A673 (cell line): Measurements from ENCODE around the gene CDH20. TPM values are rescaled to one million over a fixed set of nuclear protein-coding genes. Genes with fewer than 3 reads are reported as not detected.

ENCODE experiments used
- BruUV-seq: library from RNA; stranded (reverse); fragments of 400-500 nt; replicated peaks from 2 replicates; lab custom pipeline; 2021; lab: Mats Ljungman, UMichigan
- CTCF ChIA-PET: fragments of 300-600 bp; sonication (Branson Sonifier 250); formaldehyde crosslinking; loops from one replicate; lab custom pipeline; 2022; ENCODE audit warnings: antibody characterized with exemption; lab: Charles Lee
- POLR2A ChIA-PET: fragments of 300-600 bp; sonication (Branson Sonifier 250); formaldehyde crosslinking; loops from one replicate; lab custom pipeline; 2022; ENCODE audit warnings: antibody characterized with exemption; ENCODE audit not compliant: low non-redundant PET; lab: Charles Lee
- DNase-seq: peaks from one replicate; pipeline ENCODE4 v3.0.0-alpha.2; 2015; ENCODE audit warnings: low spot score
- H3K27ac ChIP-seq: fragments of 200-600 bp; sonication (generic); 2 replicates; pipeline ENCODE4 v1.5.1; 2016; ENCODE audit warnings: mixed run types, low read depth, mild to moderate bottlenecking, mixed read lengths, antibody characterized with exemption, low read length; ENCODE audit not compliant: poor library complexity, severe bottlenecking
- H3K27me3 ChIP-seq: fragments of 200-600 bp; sonication (generic); replicated peaks from 2 replicates; pipeline ENCODE4 v1.6.1; 2017; ENCODE audit warnings: mixed run types, low read depth, mild to moderate bottlenecking, mixed read lengths, antibody characterized with exemption, low read length; ENCODE audit not compliant: insufficient read depth, poor library complexity
- H3K36me3 ChIP-seq: fragments of 200-600 bp; sonication (generic); 2 replicates; pipeline ENCODE4 v1.6.1; 2016; ENCODE audit warnings: mixed run types, mild to moderate bottlenecking, mixed read lengths, antibody characterized with exemption, low read length; ENCODE audit not compliant: insufficient read depth, poor library complexity, severe bottlenecking
- H3K4me1 ChIP-seq: fragments of 200-600 bp; sonication (generic); 2 replicates; pipeline ENCODE4 v1.6.1; 2017; ENCODE audit warnings: mixed run types, mild to moderate bottlenecking, mixed read lengths, antibody characterized with exemption, low read length; ENCODE audit not compliant: insufficient read depth, poor library complexity, severe bottlenecking
- H3K4me3 ChIP-seq: fragments of 200-600 bp; sonication (generic); 2 replicates; pipeline ENCODE4 v1.5.1; 2016; ENCODE audit warnings: low read depth, mixed run types, mild to moderate bottlenecking, mixed read lengths, low read length; ENCODE audit not compliant: poor library complexity, severe bottlenecking
- H3K9me3 ChIP-seq: fragments of 200-600 bp; sonication (generic); 2 replicates; pipeline ENCODE4 v1.6.1; 2016; ENCODE audit warnings: mixed run types, low read depth, mild to moderate bottlenecking, mixed read lengths, antibody characterized with exemption, low read length; ENCODE audit not compliant: poor library complexity, severe bottlenecking
- EZH2 ChIP-seq: fragments of 200-600 bp; sonication (generic); IDR thresholded peaks from 2 replicates; pipeline ENCODE4 v1.6.1; 2017; ENCODE audit warnings: borderline replicate concordance, low read depth, mild to moderate bottlenecking, mixed read lengths, antibody characterized with exemption, low read length; ENCODE audit not compliant: poor library complexity, severe bottlenecking
- intact Hi-C: fragments of 100-400 bp; cut with micrococcal nuclease; formaldehyde crosslinking; loops from one replicate; pipeline ENCODE4 v1.10.0; 2022; ENCODE audit not compliant: unreplicated experiment
- total RNA-seq: library from RNA; stranded (reverse); gene quantifications from 2 replicates; pipeline ENCODE4 v1.2.3, GENCODE V29; 2021
- TF ChIP-seq, protein P1 (sequence below): fragments of 300-800, 200-600 bp; sonication (generic); conservative IDR thresholded peaks from 2 replicates; pipeline ENCODE4 v1.5.1; 2017; ENCODE audit warnings: low read depth, mild to moderate bottlenecking, antibody characterized with exemption, low read length, moderate library complexity, mixed read lengths

CDH20 gene
- total RNA-seq, 1 experiment from 2014 or later, result 0.21 TPM

DNA sequence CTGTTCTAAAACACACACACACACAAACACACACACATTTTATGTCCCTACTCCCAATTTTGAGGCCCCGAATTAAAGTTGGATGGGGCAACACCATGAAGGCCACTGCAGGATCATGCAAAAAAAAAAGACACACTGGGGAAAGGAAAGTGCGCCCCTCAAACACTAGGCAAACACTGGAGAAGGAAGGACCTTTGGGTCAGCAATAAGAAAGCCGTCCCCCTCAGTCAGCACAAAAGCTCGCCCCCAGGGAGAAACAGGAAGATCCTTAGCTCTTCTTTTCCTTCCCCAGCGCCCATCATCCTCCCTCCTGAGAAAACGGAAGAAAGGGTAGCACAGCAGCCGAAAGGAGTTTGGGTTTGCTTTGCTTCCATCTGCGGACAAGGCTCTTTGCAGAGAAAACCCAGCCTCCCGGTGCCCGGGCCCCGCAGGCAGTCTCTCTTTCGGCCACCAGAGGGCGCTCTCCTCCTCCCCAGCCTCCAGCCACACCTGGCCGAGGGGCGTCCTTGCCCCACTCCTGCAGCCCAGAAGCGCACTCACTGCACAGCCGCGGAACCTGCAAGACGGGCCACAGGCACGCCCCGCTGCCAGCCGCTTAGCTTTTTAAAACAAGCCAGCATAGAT, 248.5 kb downstream of the CDH20 start:
- Histone ChIP-seq H3K27ac (no peak overlapping the region), H3K4me3 (peak overlapping the region; percentile 43), H3K36me3 (no peaks in the 10 kb centered on the region), H3K4me1 (peaks cover 1% of the 10 kb centered on the region), H3K27me3 (no peaks in the 10 kb centered on the region), H3K9me3 (no peaks in the 10 kb centered on the region)
- ChIA-PET POLR2A (no interaction called here), CTCF (interaction anchor here (0.6 to 1.3 kb wide), 6 partner anchors 14 to 751 kb away, joined by 3 to 8 read pairs (median 5); no protein-coding TSS in a partner anchor)
- BruUV-seq, result no TSS peak
- peak; percentile 79 for DNase-seq
- TF ChIP-seq, protein P1, sequence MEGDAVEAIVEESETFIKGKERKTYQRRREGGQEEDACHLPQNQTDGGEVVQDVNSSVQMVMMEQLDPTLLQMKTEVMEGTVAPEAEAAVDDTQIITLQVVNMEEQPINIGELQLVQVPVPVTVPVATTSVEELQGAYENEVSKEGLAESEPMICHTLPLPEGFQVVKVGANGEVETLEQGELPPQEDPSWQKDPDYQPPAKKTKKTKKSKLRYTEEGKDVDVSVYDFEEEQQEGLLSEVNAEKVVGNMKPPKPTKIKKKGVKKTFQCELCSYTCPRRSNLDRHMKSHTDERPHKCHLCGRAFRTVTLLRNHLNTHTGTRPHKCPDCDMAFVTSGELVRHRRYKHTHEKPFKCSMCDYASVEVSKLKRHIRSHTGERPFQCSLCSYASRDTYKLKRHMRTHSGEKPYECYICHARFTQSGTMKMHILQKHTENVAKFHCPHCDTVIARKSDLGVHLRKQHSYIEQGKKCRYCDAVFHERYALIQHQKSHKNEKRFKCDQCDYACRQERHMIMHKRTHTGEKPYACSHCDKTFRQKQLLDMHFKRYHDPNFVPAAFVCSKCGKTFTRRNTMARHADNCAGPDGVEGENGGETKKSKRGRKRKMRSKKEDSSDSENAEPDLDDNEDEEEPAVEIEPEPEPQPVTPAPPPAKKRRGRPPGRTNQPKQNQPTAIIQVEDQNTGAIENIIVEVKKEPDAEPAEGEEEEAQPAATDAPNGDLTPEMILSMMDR, result peak; percentile 99
- TF ChIP-seq EZH2, result no peak
- intact Hi-C loops, result loop anchor here (2.0 to 5.0 kb wide), 3 partner anchors 56 to 549 kb away; partner anchors contain the start of gene RNF152

DNA sequence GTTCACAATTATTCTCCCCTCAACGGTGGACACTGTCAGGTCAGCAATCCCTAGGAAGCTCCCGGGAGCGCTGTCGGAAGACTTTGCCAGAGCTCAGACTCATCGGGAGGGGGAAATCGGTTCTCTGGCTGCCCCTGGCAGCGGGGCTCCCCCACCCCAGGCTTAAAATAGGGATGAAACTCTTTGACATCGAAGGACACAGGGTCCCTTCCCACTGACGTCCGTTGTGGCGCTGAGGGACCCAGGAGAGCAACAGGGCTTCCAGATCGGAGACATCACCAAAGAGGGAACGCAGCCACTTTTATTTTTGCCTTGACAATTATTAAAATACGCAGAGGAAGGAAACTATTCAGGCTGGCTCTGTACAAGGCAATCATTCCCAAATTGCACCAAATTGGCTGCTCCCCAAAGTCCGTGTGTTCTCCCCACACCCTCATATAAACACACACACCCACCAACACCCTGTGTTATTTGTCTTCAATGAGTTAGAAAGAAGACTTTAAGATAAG, 249.0 kb downstream of the CDH20 start:
- TF ChIP-seq, protein P1, result peak; percentile 32
- no peak for TF ChIP-seq EZH2
- no TSS peak for BruUV-seq
- DNase-seq, result no peak
- ChIA-PET CTCF (interaction anchor here (0.6 to 1.3 kb wide), 6 partner anchors 14 to 750 kb away, joined by 3 to 8 read pairs (median 5); no protein-coding TSS in a partner anchor), POLR2A (no interaction called here)
- intact Hi-C loops, result loop anchor here (2.0 to 5.0 kb wide), 3 partner anchors 55 to 549 kb away; partner anchors contain the start of gene RNF152
- no peaks in the 10 kb centered on the region for H3K36me3 ChIP-seq
- no peaks in the 10 kb centered on the region for H3K9me3 ChIP-seq
- no peak overlapping the region for H3K27ac ChIP-seq
- peaks cover 7% of the 10 kb centered on the region for H3K4me1 ChIP-seq
- H3K4me3 ChIP-seq, result peak overlapping the region; percentile 43
- H3K27me3 ChIP-seq, result no peaks in the 10 kb centered on the region

DNA sequence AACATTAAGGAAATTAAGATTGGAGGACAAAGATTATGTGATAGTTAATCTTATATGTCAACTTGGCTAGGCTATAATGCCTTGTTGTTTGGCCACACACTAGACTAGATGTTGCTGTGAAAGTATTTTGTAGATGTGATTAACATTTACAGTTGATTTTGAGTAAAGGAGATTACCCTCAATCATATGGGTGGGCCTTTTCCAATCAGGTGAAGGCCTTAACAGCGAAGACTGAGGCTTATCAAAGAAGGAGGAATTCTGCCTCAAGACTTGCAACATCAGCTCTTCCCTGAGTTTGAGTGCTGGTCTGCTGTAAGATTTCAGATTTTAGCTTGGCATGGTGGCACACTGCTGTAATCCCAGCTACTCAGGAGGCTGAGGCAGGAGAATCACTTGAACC, 250.3 kb downstream of the CDH20 start:
- ChIA-PET CTCF (interaction anchor here (0.7 kb wide), 1 partner anchor 51 kb away, joined by 7 read pairs; no protein-coding TSS in a partner anchor), POLR2A (no interaction called here)
- Histone ChIP-seq H3K4me3 (no peak overlapping the region), H3K36me3 (no peaks in the 10 kb centered on the region), H3K4me1 (peaks cover 19% of the 10 kb centered on the region), H3K9me3 (no peaks in the 10 kb centered on the region), H3K27ac (no peak overlapping the region), H3K27me3 (no peaks in the 10 kb centered on the region)
- no TSS peak for BruUV-seq
- intact Hi-C loops, result loop anchor here (2.0 to 5.0 kb wide), 3 partner anchors 54 to 547 kb away; partner anchors contain the start of gene RNF152
- no peak for TF ChIP-seq EZH2
- TF ChIP-seq, protein P1, result no peak
- no peak for DNase-seq
